Inflammatory macrophage treated with lipopolysaccharide for 1 hour (primary cell): ENCODE results near the gene USP15.

Experiments used
- DNase-seq, 2 donors: peaks; one replicate each; pipeline ENCODE4 v3.0.0-alpha.2; 2020 to 2022

USP15 gene

GRCh38 chr12:62258941-62259630, 1.1 kb upstream of the USP15 start:
- no peak for DNase-seq

GRCh38 chr12:62259631-62259992, 592 bp upstream of the USP15 start:
- no peak for DNase-seq

- DNase-seq, result peak; percentile 54 to 59
These were observed 804 bp downstream of the USP15 start for GRCh38 chr12:62260733-62261683.

GRCh38 chr12:62261876-62262517, 1.8 kb downstream of the USP15 start:
- DNase-seq, result no peak

GRCh38 chr12:62263232-62263631, 3.0 kb downstream of the USP15 start:
- no peak for DNase-seq

DNA sequence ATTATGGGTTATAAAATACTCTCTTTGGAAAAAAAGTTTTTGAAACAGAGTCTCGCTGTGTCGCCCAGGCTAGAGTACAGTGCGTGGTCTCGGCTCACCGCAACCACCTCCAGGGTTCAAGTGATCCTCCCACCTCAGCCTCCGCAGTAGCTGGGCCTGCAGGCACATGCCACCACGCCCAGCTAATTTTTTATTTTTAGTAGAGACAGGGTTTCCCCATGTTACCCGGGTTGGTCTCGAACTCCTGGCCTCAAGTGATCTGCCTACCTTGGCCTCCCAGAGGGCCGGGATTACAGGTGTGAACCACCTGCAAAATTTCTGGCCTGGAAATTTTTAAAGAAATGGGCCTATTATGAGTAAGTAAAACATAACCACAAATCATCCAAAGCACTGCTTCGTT, 3.8 kb downstream of the USP15 start:
- no peak for DNase-seq

- peak; percentile 52 to 63 for DNase-seq
These were observed 4.5 kb downstream of the USP15 start for GRCh38 chr12:62264706-62265105.

DNA sequence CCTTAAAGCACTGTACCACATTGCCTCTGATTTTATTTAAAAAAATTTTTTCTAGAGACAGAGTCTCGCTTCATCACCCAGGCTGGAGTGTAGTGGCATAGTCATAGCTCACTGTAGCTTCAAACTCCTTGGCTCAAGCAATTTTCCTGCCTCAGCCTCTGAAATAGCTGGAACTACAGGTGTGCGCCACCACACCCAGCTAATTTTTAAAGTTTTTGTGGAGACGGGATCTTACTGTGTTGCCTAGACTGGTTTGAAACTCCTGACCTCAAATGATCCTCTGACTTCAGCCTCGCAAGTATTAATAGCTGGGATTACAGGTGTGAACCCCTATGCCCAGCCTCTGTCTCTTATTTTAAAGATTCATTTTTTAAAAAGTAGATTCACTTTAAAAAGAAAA, 5.3 kb downstream of the USP15 start:
- no peak for DNase-seq

DNA sequence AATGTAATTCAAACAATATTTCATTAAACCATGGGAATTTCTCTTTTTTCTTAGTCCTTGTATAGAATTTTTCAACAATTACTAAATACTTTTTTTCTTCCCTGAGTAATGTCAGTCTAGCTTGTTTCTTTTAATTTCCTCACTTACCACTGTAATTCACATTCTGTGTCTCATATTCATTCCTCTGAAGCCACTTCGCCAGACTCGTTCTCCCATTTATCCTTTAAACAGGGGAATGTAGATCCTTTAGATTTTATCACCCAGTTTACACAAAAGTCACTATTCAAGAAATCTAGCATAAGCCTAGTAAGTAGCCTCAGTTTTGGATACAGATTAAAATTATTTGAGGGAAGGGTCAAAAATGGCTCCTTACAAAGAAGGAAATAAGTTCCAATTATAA, 6.8 kb downstream of the USP15 start:
- DNase-seq, result no peak

DNA sequence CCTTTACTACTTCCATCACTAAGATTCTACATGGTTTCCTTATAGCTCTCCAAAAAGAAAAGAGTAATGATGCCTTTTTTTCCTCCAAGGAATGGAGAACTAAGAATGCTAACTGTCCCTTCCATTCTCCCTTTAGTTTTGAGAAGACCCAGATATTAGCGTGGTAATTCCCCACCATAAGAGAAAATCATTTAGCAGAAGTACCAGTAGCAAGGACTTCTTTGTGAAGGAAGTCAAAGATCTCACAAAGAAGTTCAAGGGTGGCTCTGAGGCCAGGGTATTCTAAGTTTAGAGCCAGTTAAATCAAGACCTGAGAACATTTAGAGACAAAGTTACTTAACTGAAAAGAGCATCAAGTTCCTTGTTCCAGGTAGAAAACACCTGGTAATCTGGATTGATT, 7.3 kb downstream of the USP15 start:
- peak; percentile 42 to 66 for DNase-seq

- peak; percentile 46 to 47 for DNase-seq
These were observed 8.8 kb downstream of the USP15 start for GRCh38 chr12:62268956-62269355.

GRCh38 chr12:62269464-62270228, 9.4 kb downstream of the USP15 start:
- DNase-seq, result no peak

DNA sequence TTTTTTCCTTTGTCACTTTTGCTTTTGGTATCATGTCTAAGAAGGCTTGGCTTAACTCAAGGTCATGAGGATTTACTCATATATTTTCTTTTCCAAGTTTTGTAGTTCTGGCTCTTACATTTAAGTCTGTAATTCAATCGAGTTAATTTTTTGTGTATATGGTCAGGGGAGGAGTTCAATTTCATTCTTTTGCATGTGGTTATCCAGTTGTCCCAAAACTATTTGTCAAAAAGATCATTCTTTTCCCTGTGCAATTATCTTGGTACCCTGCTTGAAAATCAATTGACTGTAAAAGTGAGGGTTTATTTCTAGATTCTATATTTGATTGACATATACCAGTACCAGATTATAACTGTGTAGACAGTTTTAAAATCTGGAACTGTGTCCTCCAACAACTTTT, 10.2 kb downstream of the USP15 start:
- no peak for DNase-seq

GRCh38 chr12:62270872-62271271, 10.7 kb downstream of the USP15 start:
- DNase-seq, result no peak

- DNase-seq, result no peak
These were observed 12.8 kb downstream of the USP15 start for GRCh38 chr12:62272936-62273552.

DNA sequence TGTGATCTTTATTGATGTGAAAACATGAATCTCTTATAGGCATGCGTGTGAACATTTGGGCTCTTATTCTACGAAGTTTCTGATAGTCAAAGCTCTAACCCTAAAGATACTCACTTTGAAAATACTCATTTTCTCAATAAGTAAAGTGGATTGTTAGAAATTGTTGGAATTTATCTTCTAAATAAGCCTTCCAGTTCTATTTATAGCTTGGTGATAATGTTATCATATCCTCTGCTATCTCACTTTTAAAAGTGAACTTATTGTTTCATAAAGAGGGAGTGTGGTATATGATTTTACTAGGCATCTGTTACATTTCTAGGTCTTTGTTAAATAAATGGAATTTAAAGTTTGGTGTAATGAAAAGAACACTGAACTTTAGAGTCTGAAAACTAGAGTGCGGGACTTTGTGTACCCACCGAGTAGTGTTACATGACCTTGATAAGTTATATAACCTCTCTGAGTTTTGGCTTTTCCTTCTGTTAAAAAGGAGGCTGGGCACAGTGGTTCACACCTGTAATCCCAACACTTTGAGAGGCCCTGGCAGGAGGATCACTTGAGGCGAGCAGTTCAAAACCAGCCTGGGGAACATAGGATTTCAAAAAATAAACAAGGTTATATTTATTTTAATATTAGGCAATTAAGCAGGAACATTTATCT, 13.6 kb downstream of the USP15 start:
- no peak for DNase-seq

DNA sequence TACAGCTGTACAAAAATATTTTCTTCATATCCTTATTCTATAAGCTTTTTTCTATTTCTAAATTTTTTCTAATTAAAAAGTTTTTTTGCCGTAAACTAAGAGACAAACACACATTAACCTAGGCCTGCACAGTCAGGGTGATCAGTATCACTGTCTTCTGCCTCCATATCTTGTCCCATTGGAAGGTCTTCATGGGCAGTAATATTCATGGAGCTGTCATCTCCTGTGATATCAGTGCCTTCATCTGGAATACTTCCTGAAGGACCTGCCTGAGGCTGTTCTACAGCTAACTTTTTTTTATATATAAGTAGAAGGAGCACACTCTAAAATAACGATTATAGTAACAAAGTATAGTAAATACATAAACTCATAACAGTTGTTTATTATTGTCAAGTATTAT, 17.8 kb downstream of the USP15 start:
- no peak for DNase-seq

GRCh38 chr12:62279058-62279457, 18.9 kb downstream of the USP15 start:
- DNase-seq, result no peak

- DNase-seq, result no peak
These were observed 19.8 kb downstream of the USP15 start for GRCh38 chr12:62279961-62280360.

GRCh38 chr12:62282057-62282774, 22.0 kb downstream of the USP15 start:
- no peak for DNase-seq

GRCh38 chr12:62284749-62285148, 24.5 kb downstream of the USP15 start:
- no peak for DNase-seq
